ENCODE data around the gene ANTXR2. TPM values are rescaled to one million over a fixed set of nuclear protein-coding genes. Genes with fewer than 3 reads are reported as not detected.

ANTXR2 gene
- total and polyA plus RNA-seq, 2 of the 8 experiments (the other 6 are each of a cell fraction or from before 2014, with no cell fraction given): 1.1 to 7.5 TPM

DNA sequence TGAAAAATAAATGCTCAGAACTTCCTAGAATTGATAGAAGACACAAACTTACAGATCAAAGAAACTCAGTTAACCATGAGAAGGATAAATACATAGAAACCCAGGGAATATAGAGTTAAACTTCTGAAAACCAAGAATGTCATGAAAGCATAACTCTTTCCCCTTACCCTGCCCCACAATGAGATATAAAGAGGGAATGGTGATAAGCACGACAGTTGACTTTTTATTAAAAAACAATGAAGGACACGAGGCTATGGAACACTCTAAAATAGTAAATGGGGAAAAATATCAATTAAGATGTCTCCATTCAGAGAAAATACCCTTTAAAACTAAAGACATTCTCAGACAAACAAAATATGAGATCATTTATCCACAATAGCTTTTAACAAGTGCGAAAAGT, 154.7 kb downstream of the ANTXR2 start (continued):
- TF ChIP-seq, protein P1, sequence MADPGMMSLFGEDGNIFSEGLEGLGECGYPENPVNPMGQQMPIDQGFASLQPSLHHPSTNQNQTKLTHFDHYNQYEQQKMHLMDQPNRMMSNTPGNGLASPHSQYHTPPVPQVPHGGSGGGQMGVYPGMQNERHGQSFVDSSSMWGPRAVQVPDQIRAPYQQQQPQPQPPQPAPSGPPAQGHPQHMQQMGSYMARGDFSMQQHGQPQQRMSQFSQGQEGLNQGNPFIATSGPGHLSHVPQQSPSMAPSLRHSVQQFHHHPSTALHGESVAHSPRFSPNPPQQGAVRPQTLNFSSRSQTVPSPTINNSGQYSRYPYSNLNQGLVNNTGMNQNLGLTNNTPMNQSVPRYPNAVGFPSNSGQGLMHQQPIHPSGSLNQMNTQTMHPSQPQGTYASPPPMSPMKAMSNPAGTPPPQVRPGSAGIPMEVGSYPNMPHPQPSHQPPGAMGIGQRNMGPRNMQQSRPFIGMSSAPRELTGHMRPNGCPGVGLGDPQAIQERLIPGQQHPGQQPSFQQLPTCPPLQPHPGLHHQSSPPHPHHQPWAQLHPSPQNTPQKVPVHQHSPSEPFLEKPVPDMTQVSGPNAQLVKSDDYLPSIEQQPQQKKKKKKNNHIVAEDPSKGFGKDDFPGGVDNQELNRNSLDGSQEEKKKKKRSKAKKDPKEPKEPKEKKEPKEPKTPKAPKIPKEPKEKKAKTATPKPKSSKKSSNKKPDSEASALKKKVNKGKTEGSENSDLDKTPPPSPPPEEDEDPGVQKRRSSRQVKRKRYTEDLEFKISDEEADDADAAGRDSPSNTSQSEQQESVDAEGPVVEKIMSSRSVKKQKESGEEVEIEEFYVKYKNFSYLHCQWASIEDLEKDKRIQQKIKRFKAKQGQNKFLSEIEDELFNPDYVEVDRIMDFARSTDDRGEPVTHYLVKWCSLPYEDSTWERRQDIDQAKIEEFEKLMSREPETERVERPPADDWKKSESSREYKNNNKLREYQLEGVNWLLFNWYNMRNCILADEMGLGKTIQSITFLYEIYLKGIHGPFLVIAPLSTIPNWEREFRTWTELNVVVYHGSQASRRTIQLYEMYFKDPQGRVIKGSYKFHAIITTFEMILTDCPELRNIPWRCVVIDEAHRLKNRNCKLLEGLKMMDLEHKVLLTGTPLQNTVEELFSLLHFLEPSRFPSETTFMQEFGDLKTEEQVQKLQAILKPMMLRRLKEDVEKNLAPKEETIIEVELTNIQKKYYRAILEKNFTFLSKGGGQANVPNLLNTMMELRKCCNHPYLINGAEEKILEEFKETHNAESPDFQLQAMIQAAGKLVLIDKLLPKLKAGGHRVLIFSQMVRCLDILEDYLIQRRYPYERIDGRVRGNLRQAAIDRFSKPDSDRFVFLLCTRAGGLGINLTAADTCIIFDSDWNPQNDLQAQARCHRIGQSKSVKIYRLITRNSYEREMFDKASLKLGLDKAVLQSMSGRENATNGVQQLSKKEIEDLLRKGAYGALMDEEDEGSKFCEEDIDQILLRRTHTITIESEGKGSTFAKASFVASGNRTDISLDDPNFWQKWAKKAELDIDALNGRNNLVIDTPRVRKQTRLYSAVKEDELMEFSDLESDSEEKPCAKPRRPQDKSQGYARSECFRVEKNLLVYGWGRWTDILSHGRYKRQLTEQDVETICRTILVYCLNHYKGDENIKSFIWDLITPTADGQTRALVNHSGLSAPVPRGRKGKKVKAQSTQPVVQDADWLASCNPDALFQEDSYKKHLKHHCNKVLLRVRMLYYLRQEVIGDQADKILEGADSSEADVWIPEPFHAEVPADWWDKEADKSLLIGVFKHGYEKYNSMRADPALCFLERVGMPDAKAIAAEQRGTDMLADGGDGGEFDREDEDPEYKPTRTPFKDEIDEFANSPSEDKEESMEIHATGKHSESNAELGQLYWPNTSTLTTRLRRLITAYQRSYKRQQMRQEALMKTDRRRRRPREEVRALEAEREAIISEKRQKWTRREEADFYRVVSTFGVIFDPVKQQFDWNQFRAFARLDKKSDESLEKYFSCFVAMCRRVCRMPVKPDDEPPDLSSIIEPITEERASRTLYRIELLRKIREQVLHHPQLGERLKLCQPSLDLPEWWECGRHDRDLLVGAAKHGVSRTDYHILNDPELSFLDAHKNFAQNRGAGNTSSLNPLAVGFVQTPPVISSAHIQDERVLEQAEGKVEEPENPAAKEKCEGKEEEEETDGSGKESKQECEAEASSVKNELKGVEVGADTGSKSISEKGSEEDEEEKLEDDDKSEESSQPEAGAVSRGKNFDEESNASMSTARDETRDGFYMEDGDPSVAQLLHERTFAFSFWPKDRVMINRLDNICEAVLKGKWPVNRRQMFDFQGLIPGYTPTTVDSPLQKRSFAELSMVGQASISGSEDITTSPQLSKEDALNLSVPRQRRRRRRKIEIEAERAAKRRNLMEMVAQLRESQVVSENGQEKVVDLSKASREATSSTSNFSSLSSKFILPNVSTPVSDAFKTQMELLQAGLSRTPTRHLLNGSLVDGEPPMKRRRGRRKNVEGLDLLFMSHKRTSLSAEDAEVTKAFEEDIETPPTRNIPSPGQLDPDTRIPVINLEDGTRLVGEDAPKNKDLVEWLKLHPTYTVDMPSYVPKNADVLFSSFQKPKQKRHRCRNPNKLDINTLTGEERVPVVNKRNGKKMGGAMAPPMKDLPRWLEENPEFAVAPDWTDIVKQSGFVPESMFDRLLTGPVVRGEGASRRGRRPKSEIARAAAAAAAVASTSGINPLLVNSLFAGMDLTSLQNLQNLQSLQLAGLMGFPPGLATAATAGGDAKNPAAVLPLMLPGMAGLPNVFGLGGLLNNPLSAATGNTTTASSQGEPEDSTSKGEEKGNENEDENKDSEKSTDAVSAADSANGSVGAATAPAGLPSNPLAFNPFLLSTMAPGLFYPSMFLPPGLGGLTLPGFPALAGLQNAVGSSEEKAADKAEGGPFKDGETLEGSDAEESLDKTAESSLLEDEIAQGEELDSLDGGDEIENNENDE (IDR thresholded peaks at IDR 0.05; ENCODE audit: insufficient replicate concordance, low read length): no peak
- TF ChIP-seq ASH2L (IDR thresholded peaks at IDR 0.05; ENCODE audit: low read length) (no peak), NRF1 (IDR thresholded peaks at IDR 0.05; ENCODE audit: low read depth, low read length) (no peak)

Data from H1 (cell line).